ENCODE results near the gene ZNF653. TPM values are rescaled to one million over a fixed set of nuclear protein-coding genes. Genes with fewer than 3 reads are reported as not detected.

Gene ZNF653
- total RNA-seq (2014; rRNA removed; shearing (Covaris generic)), result 5.9 and 6.0 TPM in 2 replicates

GRCh38 chr19:11505504-11506100 lies at the start of gene ZNF653:
ZNF653 (minus strand) TSS chr19:11505839; CDS start chr19:11505786, 53 bp downstream.
- DNase-seq (ENCODE audit: low read depth), result peak; percentile 94

DNA sequence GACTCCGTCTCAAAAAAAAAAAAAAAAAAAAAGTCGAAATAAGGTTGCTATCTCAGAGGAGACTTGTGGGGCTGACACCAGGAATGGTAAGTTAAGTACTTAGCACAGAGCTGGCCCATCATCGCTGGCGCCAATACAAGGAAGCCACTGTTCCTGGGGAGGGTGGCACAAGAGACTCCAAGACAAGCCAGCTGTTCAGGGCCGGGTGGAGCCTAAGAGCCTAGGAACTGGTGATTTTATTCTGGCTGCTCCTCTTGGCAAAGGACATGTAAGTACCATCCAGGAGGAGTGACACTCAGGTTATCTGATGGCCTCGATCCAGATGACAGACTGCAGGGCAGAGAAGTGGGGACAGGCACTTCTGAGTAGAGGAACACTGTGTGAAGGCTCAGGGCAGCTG lies 49.6 kb upstream of the ZNF653 start:
- DNase-seq (ENCODE audit: low read depth), result no peak

DNA sequence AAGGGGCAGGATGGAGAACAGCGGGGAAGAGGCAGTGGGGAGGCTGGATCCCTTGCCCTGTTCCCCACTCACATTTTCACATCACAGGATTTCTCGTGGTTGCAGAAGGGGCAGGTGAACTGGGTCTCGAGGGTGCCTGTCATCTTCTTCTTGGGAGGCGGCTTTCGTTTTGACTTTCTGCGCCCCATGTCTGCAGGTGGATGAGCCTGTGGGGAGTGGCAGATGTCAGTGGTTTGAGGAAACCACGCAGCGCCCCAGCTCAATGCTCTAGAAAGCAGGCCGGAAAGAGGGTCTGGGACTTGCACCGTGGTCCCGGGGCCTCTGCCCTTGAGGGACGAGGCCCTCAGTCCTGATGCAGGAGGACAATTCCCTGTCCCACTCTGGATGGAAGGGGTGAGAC lies 48.5 kb upstream of the ZNF653 start:
- no peak for DNase-seq (ENCODE audit: low read depth)

GRCh38 chr19:11552666-11553372 lies 47.2 kb upstream of the ZNF653 start:
- no peak for DNase-seq (ENCODE audit: low read depth)

GRCh38 chr19:11551603-11552235 lies 46.1 kb upstream of the ZNF653 start:
- no peak for DNase-seq (ENCODE audit: low read depth)

GRCh38 chr19:11550265-11550664 lies 44.6 kb upstream of the ZNF653 start:
- no peak for DNase-seq (ENCODE audit: low read depth)

DNA sequence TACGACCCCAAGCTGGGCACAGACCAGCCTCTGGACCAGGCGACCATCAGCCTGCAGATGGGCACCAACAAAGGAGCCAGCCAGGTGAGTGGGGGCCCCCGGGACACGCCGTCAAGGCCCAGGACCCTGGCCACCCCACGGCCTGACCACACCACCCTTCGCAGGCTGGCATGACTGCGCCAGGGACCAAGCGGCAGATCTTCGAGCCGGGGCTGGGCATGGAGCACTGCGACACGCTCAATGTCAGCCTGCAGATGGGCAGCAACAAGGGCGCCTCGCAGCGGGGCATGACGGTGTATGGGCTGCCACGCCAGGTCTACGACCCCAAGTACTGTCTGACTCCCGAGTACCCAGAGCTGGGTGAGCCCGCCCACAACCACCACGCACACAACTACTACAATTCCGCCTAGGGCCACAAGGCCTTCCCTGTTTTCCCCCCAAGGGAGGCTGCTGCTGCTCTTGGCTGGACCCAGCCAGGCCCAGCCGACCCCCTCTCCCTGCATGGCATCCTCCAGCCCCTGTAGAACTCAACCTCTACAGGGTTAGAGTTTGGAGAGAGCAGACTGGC lies 43.8 kb upstream of the ZNF653 start:
- DNase-seq (ENCODE audit: low read depth), result no peak

DNA sequence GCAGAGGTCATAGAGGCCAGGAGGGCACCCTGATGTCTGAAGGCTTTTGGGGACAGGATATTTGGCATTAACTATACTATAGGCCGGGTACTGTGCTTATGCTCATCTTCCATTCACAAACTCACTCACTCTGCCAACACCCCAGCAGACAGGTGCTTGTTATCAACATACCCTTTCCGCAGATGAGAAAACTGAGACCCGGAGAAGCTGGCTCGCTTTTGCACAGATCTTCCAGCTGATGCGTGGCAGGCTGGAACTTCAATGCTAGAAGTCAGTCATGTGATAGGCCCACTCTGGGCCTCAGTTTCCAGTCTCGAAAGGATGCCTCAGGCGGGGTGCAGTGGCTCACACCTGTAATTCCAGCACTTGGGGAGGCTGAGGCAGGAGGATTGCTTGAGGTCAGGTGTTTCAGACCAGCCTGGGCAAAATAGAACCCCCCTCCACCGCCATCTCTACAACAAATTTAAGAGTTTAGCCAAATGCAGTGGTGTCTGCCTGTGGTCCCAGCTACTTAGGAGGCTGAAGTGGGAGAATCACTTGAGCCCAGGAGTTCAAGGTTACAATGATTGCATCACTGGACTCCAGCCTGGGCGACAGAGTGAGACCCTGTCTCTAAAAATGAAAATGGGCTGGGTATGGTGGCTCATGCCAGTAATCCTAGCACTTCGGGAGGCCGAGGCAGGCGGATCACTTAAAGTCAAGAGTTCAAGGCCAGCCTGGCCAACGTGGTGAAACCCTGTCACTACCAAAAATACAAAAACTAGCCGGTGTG lies 42.5 kb upstream of the ZNF653 start:
- no peak for DNase-seq (ENCODE audit: low read depth)

- no peak for DNase-seq (ENCODE audit: low read depth)
These were observed 35.6 kb upstream of the ZNF653 start for GRCh38 chr19:11541238-11541637.

DNA sequence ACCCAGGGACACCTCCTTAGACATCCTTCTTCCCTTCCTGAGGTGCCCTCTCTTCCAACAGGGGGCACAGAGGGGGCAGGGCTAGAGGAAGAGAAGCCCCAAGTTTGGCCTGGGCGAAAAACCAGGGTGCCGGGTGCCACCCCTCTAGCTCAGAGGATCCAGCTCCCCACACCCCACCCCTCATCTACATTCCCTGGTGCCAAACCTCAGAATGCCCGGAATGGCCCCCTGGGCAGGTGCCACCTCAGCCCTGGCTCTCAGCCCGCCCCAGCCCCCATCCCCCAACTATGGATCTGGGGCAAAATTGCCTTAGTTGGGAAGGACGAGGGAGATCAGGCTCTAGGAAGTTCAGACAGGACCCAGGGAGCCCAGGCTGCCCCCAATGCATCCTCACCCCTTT lies 35.0 kb upstream of the ZNF653 start:
- no peak for DNase-seq (ENCODE audit: low read depth)

DNA sequence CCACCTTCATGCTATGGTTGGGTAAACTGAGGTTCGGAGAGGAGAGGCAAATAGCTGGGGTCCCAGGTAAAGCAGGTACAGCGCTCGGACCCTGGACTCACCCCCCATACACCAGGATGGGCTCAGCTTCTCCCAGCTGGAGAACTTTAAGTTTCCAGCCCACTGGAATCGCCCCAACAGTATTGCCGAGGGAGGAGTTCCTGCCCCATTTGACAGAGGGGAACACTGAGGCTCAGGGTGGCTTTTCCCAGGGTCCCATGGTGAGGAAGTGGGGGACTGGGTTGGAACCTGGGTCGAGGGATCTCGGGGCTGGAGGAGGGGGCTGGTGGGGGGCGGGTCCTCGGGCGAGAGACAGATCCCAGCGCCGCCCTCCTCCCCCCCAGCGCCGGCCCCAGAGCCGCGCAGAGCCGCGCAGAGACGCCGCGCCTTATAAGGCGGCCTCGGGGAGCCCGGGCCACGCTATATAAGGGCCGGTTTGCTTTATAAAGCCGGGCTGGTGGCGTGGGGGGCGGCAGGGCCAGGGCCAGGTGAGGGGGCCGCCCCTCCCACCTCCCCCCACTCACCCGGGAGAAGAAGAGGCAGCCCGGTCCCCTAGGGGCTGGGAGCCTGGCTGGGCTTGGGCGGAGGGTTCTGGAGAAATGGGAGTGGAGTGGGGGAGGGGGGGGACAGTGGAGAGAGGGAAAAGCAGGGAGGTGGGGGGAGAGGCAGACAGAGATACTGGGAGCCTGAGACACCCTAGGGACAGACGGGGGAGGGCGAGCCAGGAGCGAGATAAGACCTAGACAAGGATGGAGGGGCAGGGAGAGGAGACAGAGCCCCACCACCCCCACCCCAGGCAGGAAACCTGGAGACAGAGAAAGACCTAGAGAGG lies 34.1 kb upstream of the ZNF653 start:
- no peak for DNase-seq (ENCODE audit: low read depth)

GRCh38 chr19:11538232-11539036 lies 32.8 kb upstream of the ZNF653 start, which contains the start of gene CNN1:
CNN1 (plus strand) TSS chr19:11538851; CDS start chr19:11538928, 77 bp downstream.
- DNase-seq (ENCODE audit: low read depth), result no peak

GRCh38 chr19:11535792-11536595 lies 30.4 kb upstream of the ZNF653 start:
- peak; percentile 85 for DNase-seq (ENCODE audit: low read depth)

GRCh38 chr19:11534948-11535347 lies 29.3 kb upstream of the ZNF653 start:
- no peak for DNase-seq (ENCODE audit: low read depth)

- DNase-seq (ENCODE audit: low read depth), result no peak
These were observed 28.9 kb upstream of the ZNF653 start for GRCh38 chr19:11534538-11534937.

- DNase-seq (ENCODE audit: low read depth), result peak; percentile 61
These were observed 24.8 kb upstream of the ZNF653 start for GRCh38 chr19:11530432-11530831.

- DNase-seq (ENCODE audit: low read depth), result peak; percentile 99
These were observed 23.1 kb upstream of the ZNF653 start, which contains the start of gene ECSIT for GRCh38 chr19:11528551-11529341. ECSIT (minus strand) TSS chr19:11529134; CDS start chr19:11519170, 9,964 bp downstream.

- DNase-seq (ENCODE audit: low read depth), result no peak
These were observed 13.5 kb upstream of the ZNF653 start for GRCh38 chr19:11519138-11519537.

Measured in RPMI7951 (cell line).